Peyer's patch (tissue), 4 donors: ENCODE data around the gene TMEM17. TPM values are rescaled to one million over a fixed set of nuclear protein-coding genes. Genes with fewer than 3 reads are reported as not detected.
A peak's percentile ranks its signal among the peaks of the same experiment; 100 is the strongest.

Source experiments
- DNase-seq, 3 donors: peaks; one replicate each; pipeline ENCODE4 v3.0.0-alpha.2; 2017 to 2019
- H3K27ac ChIP-seq, 4 donors: fragments of 200-600 bp; sonication (generic); one replicate each; pipeline ENCODE4 v1.5.1; 2016 to 2019
- H3K27me3 ChIP-seq, 2 donors: fragments of 200-600 bp; sonication (generic); one replicate each; pipeline ENCODE4 v1.5.1; 2019
- H3K36me3 ChIP-seq, 3 donors: fragments of 200-600 bp; sonication (generic); one replicate each; pipeline ENCODE4 v1.5.1; 2016 to 2019
- H3K4me1 ChIP-seq, 4 donors: fragments of 200-600 bp; sonication (generic); one replicate each; pipeline ENCODE4 v1.5.1; 2016 to 2019
- H3K4me3 ChIP-seq, 4 donors: fragments of 200-600 bp; sonication (generic); 1 replicate in 3 of 4; 2 replicates in 1 of 4; pipeline ENCODE4 v1.5.1; 2016 to 2019; ENCODE audit warnings: mild to moderate bottlenecking in 1 of 4
- H3K9me3 ChIP-seq, 4 donors: fragments of 200-600 bp; sonication (generic); one replicate each; pipeline ENCODE4 v1.5.1; 2016 to 2019; ENCODE audit warnings: mild to moderate bottlenecking in 1 of 4
- CTCF ChIP-seq, 6 experiments: fragments of 450-650 bp in 4 of 6; fragments of 200-600 bp in 2 of 6; sonication (generic) in 1 of 6; IDR thresholded peaks; one replicate each; pipeline ENCODE4 v1.5.1; 2017 to 2019; ENCODE audit warnings: antibody characterized with exemption in 6 of 6, mild to moderate bottlenecking in 3 of 6, moderate library complexity in 1 of 6
- POLR2A ChIP-seq, 2 donors: fragments of 450-650 bp; IDR thresholded peaks; one replicate each; pipeline ENCODE4 v1.5.1; 2017; ENCODE audit warnings: antibody characterized with exemption in 2 of 2, mild to moderate bottlenecking in 2 of 2, moderate library complexity in 2 of 2
- total RNA-seq, 4 donors: library from RNA; depleted of rRNA; stranded (reverse); fragments of >200 nt; gene quantifications; one replicate each; pipeline ENCODE4 v1.1.0, GENCODE V29; 2016

TMEM17 gene
- total RNA-seq, 4 donors from 2014 or later, result 0.67 to 1.8 TPM; not detected in 2

- H3K27me3 ChIP-seq, result no peaks in the 10 kb centered on the region
- H3K4me3 ChIP-seq, result peak overlapping the region in 2 of 4 donors; percentile 1 to 16
- TF ChIP-seq POLR2A (IDR thresholded peaks at IDR 0.05) (no peak), CTCF (IDR thresholded peaks at IDR 0.05) (no peak)
- no peak for DNase-seq
- no peaks in the 10 kb centered on the region for H3K36me3 ChIP-seq
- no peaks in the 10 kb centered on the region for H3K9me3 ChIP-seq
- H3K27ac ChIP-seq, result peak overlapping the region in 3 of 4 donors; percentile 49 to 61 (median 58)
- peaks cover 0 to 18% (median 0%) of the 10 kb centered on the region in 4 donors for H3K4me1 ChIP-seq
Observed at GRCh38 chr2:62475172-62476011, 30.6 kb downstream of the TMEM17 start.

GRCh38 chr2:62474176-62474575 is 31.8 kb downstream of the TMEM17 start:
- Histone ChIP-seq H3K27ac (no peak overlapping the region), H3K27me3 (no peaks in the 10 kb centered on the region), H3K4me3 (no peak overlapping the region), H3K9me3 (no peaks in the 10 kb centered on the region), H3K36me3 (no peaks in the 10 kb centered on the region), H3K4me1 (peaks cover 0 to 18% (median 0%) of the 10 kb centered on the region in 4 donors)
- TF ChIP-seq CTCF (IDR thresholded peaks at IDR 0.05) (no peak), POLR2A (IDR thresholded peaks at IDR 0.05) (no peak)
- no peak for DNase-seq

GRCh38 chr2:62473246-62473827 is 32.7 kb downstream of the TMEM17 start:
- Histone ChIP-seq H3K27ac (no peak overlapping the region), H3K9me3 (no peaks in the 10 kb centered on the region), H3K36me3 (no peaks in the 10 kb centered on the region), H3K4me3 (no peak overlapping the region), H3K4me1 (peaks cover 0 to 17% (median 0%) of the 10 kb centered on the region in 4 donors), H3K27me3 (no peaks in the 10 kb centered on the region)
- no peak for TF ChIP-seq POLR2A (IDR thresholded peaks at IDR 0.05)
- no peak for TF ChIP-seq CTCF (IDR thresholded peaks at IDR 0.05)
- no peak for DNase-seq

GRCh38 chr2:62472312-62472711 is 33.7 kb downstream of the TMEM17 start:
- Histone ChIP-seq H3K4me1 (peaks cover 0 to 9% (median 0%) of the 10 kb centered on the region in 4 donors), H3K4me3 (no peak overlapping the region), H3K9me3 (no peaks in the 10 kb centered on the region), H3K36me3 (no peaks in the 10 kb centered on the region), H3K27ac (no peak overlapping the region), H3K27me3 (no peaks in the 10 kb centered on the region)
- DNase-seq, result no peak
- TF ChIP-seq CTCF (IDR thresholded peaks at IDR 0.05) (no peak), POLR2A (IDR thresholded peaks at IDR 0.05) (no peak)

GRCh38 chr2:62471816-62472215 is 34.2 kb downstream of the TMEM17 start:
- Histone ChIP-seq H3K27ac (no peak overlapping the region), H3K36me3 (no peaks in the 10 kb centered on the region), H3K9me3 (no peaks in the 10 kb centered on the region), H3K4me3 (no peak overlapping the region), H3K27me3 (no peaks in the 10 kb centered on the region), H3K4me1 (peaks cover 0 to 9% (median 0%) of the 10 kb centered on the region in 4 donors)
- TF ChIP-seq POLR2A (IDR thresholded peaks at IDR 0.05), result no peak
- TF ChIP-seq CTCF (IDR thresholded peaks at IDR 0.05), result no peak
- DNase-seq, result no peak
